ENCODE measurements around the gene CEP43.
A peak's percentile ranks its signal among the peaks of the same experiment; 100 is the strongest.

CEP43 gene

GRCh38 chr6:166955865-166956443 lies 43.2 kb upstream of the CEP43 start:
- H3K36me3 ChIP-seq (ENCODE audit: insufficient read depth, low read length): no peaks in the 10 kb centered on the region; the same call in 1 of the 2 replicates
- no peaks in the 10 kb centered on the region for H3K79me2 ChIP-seq (ENCODE audit: insufficient read depth, low read length)
- H3K4me2 ChIP-seq (ENCODE audit: low read length): peak overlapping the region; percentile 84
- no peak overlapping the region for H2AFZ ChIP-seq (ENCODE audit: low read length)
- H3K4me1 ChIP-seq (ENCODE audit: insufficient read depth, low read length, severe bottlenecking): peaks cover 83% of the 10 kb centered on the region
- TF ChIP-seq, protein P1, sequence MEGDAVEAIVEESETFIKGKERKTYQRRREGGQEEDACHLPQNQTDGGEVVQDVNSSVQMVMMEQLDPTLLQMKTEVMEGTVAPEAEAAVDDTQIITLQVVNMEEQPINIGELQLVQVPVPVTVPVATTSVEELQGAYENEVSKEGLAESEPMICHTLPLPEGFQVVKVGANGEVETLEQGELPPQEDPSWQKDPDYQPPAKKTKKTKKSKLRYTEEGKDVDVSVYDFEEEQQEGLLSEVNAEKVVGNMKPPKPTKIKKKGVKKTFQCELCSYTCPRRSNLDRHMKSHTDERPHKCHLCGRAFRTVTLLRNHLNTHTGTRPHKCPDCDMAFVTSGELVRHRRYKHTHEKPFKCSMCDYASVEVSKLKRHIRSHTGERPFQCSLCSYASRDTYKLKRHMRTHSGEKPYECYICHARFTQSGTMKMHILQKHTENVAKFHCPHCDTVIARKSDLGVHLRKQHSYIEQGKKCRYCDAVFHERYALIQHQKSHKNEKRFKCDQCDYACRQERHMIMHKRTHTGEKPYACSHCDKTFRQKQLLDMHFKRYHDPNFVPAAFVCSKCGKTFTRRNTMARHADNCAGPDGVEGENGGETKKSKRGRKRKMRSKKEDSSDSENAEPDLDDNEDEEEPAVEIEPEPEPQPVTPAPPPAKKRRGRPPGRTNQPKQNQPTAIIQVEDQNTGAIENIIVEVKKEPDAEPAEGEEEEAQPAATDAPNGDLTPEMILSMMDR (IDR thresholded peaks at IDR 0.05; ENCODE audit: low read length): no peak
- no peak for TF ChIP-seq EZH2 (IDR thresholded peaks at IDR 0.05; ENCODE audit: borderline replicate concordance, low read length)
- H3K9me3 ChIP-seq (ENCODE audit: low read length): no peaks in the 10 kb centered on the region
- H3K27me3 ChIP-seq (ENCODE audit: insufficient read depth, low read length): no peaks in the 10 kb centered on the region
- H3K9me2 ChIP-seq (ENCODE audit: low read depth, low read length): no peaks in the 10 kb centered on the region
- peak overlapping the region; percentile 79 for H3K4me3 ChIP-seq (ENCODE audit: low read depth, low read length, poor library complexity, severe bottlenecking)
- H3K9ac ChIP-seq (ENCODE audit: low read length): peak overlapping the region; percentile 90
- H3F3A ChIP-seq (ENCODE audit: insufficient read depth, low read length): peaks cover 23% of the 10 kb centered on the region
- H3K27ac ChIP-seq (ENCODE audit: low read depth, low read length, poor library complexity, severe bottlenecking): peak overlapping the region; percentile 93
- H4K20me1 ChIP-seq (ENCODE audit: insufficient read depth, low read length): no peaks in the 10 kb centered on the region

DNA sequence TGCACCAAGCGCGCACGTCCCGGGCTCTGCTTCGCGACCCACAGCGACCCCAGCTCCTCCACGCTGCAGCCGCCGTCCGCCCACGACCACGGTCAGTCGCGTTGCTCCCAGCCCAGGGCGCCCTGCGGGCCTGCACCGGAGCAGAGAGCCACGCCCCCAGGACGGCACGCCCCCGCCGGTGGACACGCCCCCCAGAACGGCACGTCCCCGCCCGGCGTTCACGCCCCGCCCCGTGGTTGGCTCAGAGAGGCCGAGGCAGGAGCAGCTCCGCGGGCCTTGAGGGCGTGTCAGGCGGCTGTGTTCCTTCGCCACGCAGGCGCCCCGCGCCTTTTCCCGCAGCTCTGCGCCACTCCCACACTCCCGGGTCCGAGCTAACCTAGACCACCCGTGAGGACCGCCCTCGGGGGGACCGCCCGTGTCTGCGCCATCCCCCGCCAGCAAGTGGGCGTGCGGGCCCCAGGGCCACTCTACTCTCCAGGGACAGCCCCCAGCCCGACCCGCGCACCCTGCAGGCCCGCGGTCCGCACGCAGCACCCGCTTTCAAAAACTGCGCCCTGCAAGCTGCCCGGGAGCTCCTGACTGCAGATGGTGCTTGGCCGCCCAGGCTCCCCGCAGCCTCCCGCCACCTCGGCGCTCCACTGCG lies 42.6 kb upstream of the CEP43 start, which contains the start of gene RNASET2:
RNASET2 (minus strand) TSS at position 107 of the 643 bp plus-strand sequence. CDS start 368 bp downstream, outside the sequence.
- H3K4me2 ChIP-seq (ENCODE audit: low read length): peak within 1 kb of the TSS; percentile 84
- H3K79me2 ChIP-seq (ENCODE audit: insufficient read depth, low read length): no peaks in the 10 kb centered on the region
- peak within 1 kb of the TSS; percentile 90 for H3K9ac ChIP-seq (ENCODE audit: low read length)
- H3K36me3 ChIP-seq (ENCODE audit: insufficient read depth, low read length): no peaks in the 10 kb centered on the region; the same call in 1 of the 2 replicates
- H3K9me2 ChIP-seq (ENCODE audit: low read depth, low read length): no peaks in the 10 kb centered on the region
- H2AFZ ChIP-seq (ENCODE audit: low read length): no peak within 1 kb of the TSS
- H3K4me3 ChIP-seq (ENCODE audit: low read depth, low read length, poor library complexity, severe bottlenecking): peak within 1 kb of the TSS; percentile 79
- TF ChIP-seq, protein P1 (IDR thresholded peaks at IDR 0.05; ENCODE audit: low read length): no peak
- TF ChIP-seq EZH2 (IDR thresholded peaks at IDR 0.05; ENCODE audit: borderline replicate concordance, low read length): no peak
- H3K27me3 ChIP-seq (ENCODE audit: insufficient read depth, low read length): no peaks in the 10 kb centered on the region
- no peaks in the 10 kb centered on the region for H4K20me1 ChIP-seq (ENCODE audit: insufficient read depth, low read length)
- peaks cover 23% of the 10 kb centered on the region for H3F3A ChIP-seq (ENCODE audit: insufficient read depth, low read length)
- H3K9me3 ChIP-seq (ENCODE audit: low read length): no peaks in the 10 kb centered on the region
- H3K4me1 ChIP-seq (ENCODE audit: insufficient read depth, low read length, severe bottlenecking): peaks cover 77% of the 10 kb centered on the region
- peak within 1 kb of the TSS; percentile 93 for H3K27ac ChIP-seq (ENCODE audit: low read depth, low read length, poor library complexity, severe bottlenecking)

- no peak for TF ChIP-seq EZH2 (IDR thresholded peaks at IDR 0.05; ENCODE audit: borderline replicate concordance, low read length)
- TF ChIP-seq, protein P1 (IDR thresholded peaks at IDR 0.05; ENCODE audit: low read length): no peak
- no peaks in the 10 kb centered on the region for H3K9me3 ChIP-seq (ENCODE audit: low read length)
- H2AFZ ChIP-seq (ENCODE audit: low read length): no peak overlapping the region
- H3K36me3 ChIP-seq (ENCODE audit: insufficient read depth, low read length): no peaks in the 10 kb centered on the region; the same call in 1 of the 2 replicates
- H3K4me3 ChIP-seq (ENCODE audit: low read depth, low read length, poor library complexity, severe bottlenecking): peak overlapping the region; percentile 79
- no peaks in the 10 kb centered on the region for H3K9me2 ChIP-seq (ENCODE audit: low read depth, low read length)
- peak overlapping the region; percentile 84 for H3K4me2 ChIP-seq (ENCODE audit: low read length)
- no peaks in the 10 kb centered on the region for H3K79me2 ChIP-seq (ENCODE audit: insufficient read depth, low read length)
- H3K27ac ChIP-seq (ENCODE audit: low read depth, low read length, poor library complexity, severe bottlenecking): peak overlapping the region; percentile 89
- H3K27me3 ChIP-seq (ENCODE audit: insufficient read depth, low read length): no peaks in the 10 kb centered on the region
- no peaks in the 10 kb centered on the region for H4K20me1 ChIP-seq (ENCODE audit: insufficient read depth, low read length)
- H3F3A ChIP-seq (ENCODE audit: insufficient read depth, low read length): peaks cover 23% of the 10 kb centered on the region
- peak overlapping the region; percentile 90 for H3K9ac ChIP-seq (ENCODE audit: low read length)
- peaks cover 70% of the 10 kb centered on the region for H3K4me1 ChIP-seq (ENCODE audit: insufficient read depth, low read length, severe bottlenecking)
Observed at GRCh38 chr6:166957087-166957804, 42.0 kb upstream of the CEP43 start.

All from OCI-LY1 (cell line).